HG03342 (cell line): Measurements from ENCODE around the gene TIGD4.

ENCODE experiments used
- ATAC-seq: cut with Tn5 transposase; IDR thresholded peaks from one replicate; pipeline ENCODE4 v1.9.1; 2021; ENCODE audit warnings: mild to moderate bottlenecking, moderate library complexity; ENCODE audit not compliant: unreplicated experiment

TIGD4 gene

DNA sequence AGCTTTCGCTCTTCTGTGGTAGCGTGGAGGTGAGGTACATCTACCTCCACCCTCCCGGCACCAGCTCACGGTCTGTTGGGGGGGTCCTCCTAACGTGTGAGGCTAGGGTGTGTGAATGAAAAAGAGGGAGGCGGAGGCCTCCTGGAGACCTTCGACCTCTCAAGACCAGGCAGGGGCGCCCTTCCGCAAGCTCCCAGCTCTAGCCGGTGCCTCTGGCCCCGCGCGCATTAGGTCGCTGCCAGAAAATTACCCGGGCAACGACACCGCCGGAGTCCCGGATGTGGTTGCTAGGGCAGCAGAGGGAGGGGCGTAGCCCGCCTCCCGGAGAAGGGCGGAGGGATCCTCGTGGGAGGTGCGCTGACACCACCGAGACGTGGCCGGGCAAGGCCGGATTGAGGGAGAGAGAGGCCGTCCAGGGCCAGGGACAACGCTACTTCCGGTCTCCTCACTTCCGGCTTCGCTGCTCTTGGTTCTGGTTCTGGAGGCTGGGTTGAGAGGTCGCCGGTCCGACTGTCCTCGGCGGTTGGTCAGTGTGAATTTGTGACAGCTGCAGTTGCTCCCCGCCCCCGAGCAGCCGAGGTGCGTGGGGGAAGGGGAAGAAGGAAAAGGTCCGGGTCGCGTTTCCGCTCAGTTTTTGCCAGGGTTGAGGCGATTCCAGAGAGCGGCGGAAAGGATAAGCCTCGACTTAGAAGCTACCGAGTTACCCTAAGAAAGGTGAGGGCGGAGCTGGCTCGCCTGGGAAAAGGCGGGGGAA, at the start of gene TIGD4, which contains the start of gene ARFIP1:
TIGD4 (minus strand) TSS at position 218 of the 754 bp plus-strand sequence. CDS start 8,726 bp downstream, outside the sequence.
ARFIP1 (plus strand) TSS at position 442 of the 754 bp plus-strand sequence. CDS start 49,680 bp downstream, outside the sequence.
- peak; percentile 93 for ATAC-seq

DNA sequence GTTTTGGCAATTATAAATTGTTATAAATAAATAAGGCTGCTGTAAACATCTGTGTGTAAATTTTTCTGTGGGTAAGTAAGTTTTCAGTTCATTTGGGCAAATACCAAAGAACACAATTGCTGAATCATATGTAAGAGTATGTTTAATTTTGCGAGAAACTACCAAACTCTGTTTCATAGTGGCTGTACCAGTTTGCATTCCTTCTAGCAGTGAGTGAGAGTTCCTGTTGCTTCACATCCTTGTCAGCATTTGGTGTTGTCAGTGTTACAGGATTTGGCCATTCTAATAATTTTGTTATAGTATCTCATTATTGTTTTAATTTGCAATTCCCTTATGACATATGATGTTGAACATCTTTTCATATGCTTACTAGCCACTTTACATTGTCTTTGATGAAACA, 48.6 kb upstream of the TIGD4 start:
- no peak for ATAC-seq

DNA sequence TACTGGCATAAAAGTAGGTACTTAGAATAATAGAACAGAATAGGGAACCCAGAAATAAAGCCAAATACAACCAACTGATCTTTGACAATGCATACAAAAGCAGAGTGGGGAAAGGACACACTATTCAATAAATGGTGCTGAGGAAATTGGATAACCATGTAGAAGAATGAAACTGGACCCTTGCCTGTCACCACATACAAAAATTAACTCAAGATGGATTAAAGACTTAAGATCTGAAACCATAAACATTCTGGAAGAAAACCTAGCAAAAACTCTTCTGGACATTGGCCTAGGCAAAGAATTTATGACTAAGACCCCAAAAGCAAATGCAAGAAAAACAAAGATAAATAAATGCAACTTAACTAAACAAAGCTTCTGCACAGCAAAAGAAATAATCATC, 45.8 kb upstream of the TIGD4 start:
- ATAC-seq: no peak

DNA sequence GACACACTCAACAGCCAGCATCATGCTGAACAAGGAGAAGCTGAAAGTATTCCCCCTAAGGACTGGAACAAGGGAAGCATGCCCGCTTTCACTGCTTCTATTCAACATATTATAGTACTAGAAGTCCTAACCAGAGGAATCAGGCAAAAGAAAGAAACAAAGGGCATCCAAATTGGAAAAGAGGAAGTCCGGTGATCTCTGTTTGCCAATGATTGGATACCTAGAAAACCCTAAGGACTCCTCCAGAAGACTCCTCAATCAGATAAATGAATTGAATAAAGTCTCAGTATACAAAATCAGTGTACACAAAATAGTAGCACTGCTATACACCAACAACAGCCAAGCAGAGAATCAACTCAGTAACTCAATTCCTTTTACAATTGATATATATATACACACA, 45.0 kb upstream of the TIGD4 start:
- no peak for ATAC-seq

DNA sequence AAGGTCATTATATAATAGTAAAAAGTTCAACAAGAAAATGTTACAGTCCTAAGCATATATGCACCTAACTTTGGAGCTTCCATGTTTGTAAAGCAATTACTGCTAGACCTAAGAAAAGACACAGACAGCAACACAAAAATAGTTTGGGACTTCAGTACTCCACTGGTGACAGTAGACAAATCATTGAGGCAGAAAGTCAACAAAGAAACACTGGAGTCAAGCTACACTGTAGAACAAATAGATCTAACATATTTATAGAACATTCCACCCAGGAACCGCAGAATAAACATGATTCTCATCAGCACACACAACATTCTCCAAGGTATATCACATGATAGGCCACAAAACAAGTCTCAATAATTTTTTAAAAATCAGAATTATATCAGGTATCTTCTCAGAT, 42.8 kb upstream of the TIGD4 start:
- ATAC-seq: no peak

DNA sequence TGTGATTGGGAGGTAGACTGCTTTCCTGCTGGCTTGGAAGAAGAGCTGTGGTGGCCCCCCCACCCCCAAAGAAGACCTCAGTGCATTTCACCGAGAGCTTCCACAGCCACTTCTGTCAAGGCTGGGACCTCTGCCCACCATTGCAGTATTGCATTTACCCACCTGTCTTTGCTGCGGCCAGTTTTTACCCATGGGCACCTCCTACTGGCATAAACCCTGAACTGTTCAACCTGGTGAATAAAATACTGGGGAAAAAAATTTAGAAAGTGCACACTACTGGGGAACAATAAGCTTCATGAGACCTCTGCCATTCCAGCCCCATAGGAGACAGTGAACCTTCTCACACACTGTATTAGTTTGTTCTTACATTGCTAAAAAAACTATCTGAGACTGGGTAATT, 40.5 kb upstream of the TIGD4 start:
- ATAC-seq: no peak

DNA sequence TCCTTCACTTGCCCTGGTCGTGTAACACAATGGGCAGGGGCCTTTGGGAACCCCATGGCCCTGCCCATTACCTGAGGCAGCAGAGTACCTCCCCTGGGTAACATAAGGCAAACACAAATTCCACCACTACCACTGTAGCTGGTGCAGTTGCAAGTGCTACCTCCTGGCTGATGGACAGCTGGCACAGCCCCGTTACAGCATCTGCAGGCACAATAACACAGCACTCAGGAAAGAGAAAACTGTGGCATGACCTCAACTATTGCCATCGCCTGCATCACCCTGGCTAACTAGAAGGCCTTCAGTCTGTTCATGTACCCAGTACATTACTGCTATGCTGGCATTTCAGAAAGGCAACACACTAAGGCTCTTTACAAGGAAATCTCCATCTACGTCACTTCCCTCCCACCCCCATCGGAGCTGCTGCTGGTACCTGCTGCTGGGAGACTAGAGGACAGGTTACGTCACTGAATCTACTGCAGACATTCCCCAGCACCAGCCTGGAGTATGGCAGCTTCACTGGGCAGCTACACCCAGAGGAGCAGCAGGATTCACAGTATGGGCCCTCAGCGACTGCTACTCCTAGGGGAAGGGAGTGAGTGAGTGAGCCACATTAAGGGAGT, 39.6 kb upstream of the TIGD4 start:
- no peak for ATAC-seq

DNA sequence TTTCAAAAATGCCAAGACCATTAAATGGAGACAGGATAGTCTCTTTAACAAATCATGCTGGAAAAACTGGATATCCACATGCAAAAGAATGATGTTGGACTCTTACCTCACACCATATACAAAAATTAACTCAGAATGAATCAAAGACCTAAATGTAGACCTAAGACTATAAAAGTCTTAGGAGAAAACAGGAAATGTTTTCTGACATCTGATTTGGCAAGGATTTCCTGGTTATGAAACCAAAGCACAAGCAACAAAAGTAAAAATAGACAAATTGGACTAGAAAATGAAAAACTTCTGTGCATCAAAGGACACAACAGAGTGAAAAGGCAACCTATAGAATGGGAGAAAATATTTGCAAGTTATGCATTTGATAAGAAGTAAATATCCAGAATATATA, 37.8 kb upstream of the TIGD4 start:
- ATAC-seq: no peak

DNA sequence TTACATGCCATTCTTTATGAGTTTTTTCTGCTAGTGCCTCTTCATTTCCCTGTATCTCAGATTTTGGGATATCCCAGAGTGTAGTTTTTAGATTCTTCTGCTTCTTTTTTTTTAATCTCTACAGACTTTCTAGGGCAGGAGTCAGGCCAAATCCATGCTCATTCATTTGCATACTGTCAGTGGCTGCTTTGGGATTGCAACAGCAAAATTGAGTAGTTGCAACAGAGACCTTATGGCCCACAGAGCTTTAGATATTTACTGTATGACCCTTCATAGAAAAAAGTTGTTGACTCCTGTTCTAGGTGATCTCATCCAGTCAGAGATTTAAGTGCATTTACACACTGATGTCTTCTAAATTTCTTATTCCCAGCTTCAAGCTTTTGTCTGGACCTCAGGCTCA, 35.5 kb upstream of the TIGD4 start:
- ATAC-seq: no peak

DNA sequence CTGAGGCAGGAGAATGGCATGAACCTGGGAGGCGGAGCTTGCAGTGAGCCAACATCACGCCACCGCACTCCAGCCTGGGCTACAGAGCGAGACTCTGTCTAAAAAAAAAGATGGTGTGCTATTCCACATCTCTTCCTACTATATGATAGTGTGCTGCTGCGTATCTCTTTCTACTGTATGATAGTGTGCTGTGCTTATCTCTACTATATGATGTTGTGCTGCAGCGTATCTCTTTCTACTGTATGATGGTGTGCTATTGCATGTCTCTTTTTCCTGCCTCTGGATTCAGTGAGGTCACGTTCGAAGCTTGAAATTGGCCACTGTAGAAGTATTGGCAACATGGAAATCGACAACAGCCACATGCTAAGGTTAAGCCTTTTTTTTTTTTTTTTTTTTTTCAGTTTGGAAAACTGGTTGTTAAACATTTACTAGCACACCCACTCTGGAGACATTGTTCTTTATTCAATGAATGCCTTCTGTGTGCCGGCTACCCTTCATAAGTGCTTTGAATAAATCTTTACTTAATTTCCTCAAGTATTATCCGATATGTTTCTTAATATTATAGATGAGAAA, 31.3 kb upstream of the TIGD4 start:
- ATAC-seq: no peak

DNA sequence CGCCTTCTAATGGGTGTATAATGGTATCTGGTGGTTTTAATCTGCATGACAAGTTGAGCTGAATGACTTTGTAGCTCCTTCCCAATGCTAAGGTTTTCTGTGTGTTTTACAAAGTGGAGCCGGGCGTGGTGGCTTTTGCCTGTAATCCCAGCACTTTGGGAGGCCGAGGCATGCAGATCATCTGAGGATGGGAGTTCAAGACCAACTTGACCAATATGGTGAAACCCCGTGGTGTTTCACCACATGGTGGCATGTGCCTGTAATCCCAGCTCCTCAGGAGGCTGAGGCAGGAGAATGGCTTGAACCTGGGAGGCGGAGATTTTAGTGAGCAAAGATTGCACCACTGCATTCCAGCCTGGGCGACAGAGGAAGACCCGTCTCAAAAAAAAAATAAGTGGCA, 29.1 kb upstream of the TIGD4 start:
- no peak for ATAC-seq

DNA sequence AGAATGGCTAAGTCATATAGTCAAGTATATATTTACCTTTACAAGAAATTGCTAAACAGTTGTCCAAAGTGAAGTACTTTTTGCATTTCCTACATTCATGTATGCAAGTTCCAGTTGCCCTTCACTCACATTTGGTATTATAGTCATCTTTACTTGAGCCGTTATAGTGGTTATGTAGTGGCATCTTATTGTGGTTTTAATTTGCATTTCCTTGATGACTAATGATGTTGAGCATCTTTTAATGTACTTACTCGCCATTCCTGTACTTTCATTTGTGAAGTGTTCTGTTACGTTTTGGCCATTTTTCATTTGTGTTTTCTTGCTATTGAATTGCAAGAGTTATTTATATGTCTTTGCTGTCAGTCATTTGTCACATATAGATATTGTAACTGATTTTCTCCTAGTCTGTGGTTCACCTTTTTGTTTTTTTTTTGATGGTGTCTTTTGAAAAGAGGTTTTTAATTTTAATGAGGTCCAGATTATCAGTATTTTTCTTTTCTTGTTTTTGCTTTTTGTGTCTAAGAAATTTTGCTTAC, 27.8 kb upstream of the TIGD4 start:
- peak; percentile 65 for ATAC-seq

DNA sequence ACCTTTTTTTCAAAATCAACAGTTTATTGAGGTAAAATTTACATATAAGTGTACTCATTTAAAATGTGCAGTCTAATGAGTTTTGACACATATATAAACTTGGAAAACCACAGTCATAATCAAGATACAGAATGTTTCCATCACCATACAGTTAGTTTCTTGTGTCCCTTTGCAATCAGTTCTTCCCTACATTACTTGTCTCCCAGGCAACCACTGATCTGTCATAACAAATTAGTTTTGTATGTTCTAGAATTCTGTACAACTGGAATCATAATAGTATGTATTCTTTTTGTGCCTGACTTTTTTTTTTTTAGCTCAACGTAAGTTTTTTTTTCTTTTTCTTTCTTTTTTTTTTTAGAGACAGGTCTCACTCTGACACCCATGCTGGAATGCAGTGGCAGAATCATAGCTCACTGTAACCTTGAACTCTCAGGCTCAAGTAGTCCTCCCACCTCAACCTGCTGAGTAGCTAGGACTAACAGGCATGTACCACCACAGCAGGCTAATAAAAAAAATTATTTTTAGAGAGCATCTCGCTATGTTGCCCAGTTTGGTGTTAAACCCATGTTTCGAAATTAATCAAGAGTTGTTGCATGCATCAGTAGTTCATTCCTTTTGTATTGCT, 27.1 kb upstream of the TIGD4 start:
- ATAC-seq: no peak

DNA sequence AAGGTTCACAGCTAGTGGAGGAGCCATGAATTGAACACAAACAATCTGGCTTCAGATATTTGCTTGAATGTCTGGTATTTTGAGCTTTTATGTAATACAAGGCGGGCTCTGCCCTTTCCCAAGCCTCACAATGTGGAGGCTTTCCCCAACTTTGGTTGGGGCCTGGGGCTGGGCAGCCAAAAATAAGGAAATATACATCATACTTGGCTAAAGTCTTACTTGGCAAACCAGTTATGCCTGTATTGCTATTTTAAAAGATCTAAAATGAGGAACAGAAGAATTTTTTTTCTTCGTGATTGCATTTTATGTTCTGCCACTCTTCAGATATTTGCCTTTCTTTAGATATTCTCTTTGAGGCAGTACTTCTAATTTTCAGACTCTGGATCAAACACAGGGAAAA, 26.3 kb upstream of the TIGD4 start:
- ATAC-seq: no peak

DNA sequence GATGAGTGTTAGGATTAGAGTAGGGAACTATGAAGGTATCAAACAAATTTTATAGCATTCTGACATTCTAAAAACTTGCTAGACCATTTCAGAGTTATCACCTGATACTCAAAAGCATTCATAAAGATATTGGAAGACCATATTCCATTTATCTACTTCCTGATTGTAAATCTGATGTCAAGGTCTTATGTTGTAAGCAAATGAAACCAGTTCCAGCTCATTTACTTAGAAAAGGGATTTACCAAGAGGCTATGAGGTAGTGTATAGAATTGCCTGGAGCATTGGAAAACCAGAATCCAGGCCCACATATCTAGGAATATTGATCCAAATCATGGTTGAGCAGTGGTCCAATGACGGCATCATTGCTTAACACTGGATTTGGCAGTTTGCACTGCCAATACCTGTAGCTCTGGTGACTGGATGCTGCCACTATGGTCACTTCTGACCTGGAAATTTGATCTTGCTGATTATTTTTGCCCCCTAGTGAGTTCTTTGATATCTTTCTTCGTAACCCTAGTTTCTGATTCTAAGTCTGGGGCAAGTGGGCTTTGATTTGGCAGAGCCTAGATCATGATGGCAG, 25.6 kb upstream of the TIGD4 start:
- ATAC-seq: no peak

DNA sequence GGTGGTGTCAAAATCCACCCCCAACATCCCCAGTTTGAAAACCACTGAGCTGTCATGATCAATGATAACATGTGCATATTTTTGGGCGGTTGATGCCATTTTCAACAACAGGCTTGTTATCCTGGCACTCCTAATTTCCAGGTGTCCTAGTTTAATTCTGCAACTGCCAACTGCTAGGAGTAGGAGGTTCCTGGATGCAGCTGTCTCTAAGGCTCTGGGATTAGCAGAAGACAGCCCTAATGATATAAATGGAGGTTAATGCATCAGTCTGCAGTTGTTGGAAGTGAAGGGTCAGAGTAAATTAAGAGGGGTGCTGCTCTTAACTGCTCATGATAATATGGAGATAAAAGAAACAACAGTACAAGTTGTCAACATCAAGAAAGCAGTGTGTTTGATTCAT, 24.0 kb upstream of the TIGD4 start:
- no peak for ATAC-seq

DNA sequence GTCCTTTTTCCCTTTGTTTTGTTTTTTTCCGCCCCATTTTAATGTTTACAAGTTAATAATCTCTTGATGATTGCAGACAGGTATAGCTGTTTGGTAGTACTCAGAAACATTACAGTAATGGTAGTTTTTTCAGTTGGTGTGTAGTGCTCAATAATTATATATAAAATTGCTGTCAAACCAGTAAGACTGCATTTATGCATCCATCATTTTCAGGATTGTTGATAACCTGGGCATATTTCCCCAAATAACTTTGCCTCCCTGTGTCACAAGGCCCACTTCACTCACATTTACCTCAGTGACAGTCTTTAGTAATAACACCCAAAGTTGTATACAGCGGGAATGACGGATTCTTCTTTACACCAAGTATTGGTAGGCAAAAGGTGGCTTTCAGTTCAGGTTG, 16.4 kb upstream of the TIGD4 start:
- ATAC-seq: no peak

DNA sequence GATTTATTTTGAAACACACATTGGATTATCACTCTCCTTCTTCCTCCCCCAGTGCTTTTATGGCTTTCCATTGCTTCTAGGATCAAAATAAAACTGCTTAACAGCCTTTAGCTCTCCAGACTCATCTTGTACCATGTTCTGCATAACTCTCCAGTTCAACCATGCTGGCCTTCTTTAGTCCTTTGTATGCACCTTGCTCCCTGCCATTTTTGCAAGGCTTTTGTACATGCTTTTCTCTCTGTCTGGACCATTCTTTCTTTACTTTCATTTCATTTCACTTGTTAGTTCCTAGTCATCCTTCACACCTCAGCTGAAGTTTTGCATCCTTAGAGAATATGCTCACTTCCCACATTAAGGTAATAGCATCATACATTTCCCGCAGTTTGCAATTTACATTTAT, 7.1 kb upstream of the TIGD4 start:
- no peak for ATAC-seq

DNA sequence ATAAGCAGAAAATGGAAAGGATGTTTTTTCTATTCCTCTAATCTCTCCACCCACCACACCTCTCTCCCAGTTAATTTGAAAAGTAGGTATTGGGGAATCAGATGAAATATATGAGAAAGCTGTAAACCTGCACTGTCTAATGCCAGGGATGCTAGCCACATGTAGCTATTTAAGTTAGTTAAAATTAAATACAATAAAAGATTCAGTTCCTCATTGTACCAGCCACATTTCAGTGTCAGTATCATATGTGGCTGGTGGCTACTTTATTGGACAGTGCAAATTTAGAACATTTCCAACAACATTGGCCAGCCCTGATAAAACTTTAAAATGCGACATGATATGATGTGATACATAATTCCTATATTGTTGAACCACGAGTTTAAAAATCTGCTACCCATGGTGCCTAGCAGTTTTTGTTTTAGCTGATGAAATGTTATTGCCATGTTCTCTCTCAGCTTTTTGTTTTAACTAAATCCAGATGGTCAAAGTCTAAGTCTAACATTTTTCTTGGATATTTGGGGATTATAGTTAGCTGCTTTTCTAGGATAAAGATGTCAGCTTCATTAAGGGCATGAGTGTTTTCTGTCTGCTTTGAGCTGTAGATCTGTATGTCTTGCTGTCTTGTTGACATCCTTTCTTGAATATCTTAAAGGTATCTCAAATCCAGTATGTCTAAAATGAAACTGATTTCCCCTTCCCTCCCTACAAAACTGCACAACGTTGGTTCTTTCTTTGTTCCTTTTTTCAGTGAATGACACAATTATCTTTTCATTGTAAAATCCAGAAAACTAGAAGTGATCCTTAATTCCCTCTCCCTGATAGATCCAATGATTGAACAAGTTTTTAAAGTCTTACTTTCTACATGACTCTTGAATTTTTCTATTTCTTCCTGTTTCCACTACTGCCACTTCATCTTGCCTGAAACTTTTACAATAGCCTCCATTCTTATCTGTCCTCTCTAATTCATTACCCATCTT, 6.4 kb upstream of the TIGD4 start:
- no peak for ATAC-seq
